Smooth muscle cell of the brain vasculature (primary cell): ENCODE measurements around the gene HPSE2.

Source experiments
- DNase-seq: peaks from one replicate; pipeline ENCODE4 v3.0.0-alpha.2; 2012; ENCODE audit warnings: low read depth, low spot score

HPSE2 gene

DNA sequence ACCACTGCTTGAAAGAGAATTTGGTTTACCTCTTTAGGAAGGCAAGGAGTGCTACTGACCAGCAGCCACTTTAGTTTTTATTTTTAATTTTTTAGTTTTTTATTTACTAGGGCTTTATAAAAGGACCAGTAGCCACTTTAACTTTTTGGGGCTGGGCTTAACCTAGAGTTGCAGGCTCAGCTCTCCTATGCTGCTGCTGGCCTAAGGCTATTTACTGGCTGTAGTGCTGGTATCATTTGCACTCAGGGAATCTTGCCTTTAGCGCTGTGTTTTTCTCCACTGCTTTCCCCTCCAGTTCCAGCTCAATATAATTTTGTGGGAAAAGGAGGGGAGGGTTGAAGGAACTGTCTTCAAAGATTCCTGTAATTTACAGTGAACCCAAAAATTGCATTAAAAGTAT lies 802.3 kb downstream of the HPSE2 start:
- DNase-seq, result no peak

DNA sequence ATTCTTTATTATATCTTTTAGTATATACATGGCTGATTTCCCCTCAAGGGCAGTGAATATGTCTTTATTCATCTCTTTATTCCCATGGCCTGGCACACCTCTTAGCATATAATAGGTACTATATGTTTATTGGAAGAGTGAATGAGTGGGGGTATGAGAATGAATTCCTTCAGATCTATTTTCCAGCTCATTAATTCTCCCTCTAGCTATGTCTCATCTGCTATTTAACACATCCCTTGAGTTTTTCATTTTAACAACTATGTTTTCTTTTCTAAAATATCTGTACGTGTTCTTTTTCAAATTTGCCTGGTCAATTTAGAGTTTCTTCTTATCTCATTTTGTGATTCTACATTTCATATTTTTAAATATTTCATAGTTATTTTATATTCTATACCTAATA lies 803.3 kb downstream of the HPSE2 start:
- DNase-seq, result no peak

DNA sequence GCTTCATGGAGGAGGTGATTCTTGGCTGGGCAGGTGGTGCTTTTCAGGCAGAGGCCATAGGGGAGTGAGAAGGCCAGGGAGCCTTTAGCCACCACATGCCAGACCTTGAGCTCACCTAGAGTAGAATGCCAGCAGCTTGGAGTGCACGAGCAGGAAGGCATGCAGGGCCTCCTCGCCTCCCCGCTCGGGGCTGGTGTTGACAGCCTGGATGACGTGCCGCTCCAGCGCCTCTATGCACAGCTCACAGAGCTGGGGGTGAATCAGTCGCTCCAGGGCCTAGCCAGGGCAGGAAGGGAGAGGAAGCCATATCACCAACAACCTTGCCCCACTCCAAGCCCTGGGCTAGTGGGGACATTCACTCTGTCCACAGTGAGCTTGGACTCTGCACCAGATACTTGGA lies 804.6 kb downstream of the HPSE2 start:
- no peak for DNase-seq

DNA sequence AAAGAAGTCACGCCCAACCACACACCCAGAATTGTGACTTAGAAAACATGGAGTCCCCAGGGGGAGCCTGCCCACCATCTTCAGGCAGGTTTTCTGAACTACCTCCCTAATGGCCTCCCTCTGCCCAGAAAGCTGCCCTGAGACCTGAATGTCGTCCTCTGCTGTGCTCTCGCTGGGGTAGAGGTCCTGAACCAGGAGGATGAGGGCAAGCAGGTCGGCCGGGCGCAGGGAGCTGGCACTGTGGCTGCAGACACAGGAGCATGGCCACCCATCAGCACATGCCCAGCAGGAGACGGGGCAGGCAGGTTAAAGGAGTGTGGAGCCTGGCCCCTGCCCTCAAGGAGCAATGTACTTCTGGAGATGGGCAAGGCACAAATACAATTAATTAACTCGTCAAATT lies 805.2 kb downstream of the HPSE2 start:
- no peak for DNase-seq

DNA sequence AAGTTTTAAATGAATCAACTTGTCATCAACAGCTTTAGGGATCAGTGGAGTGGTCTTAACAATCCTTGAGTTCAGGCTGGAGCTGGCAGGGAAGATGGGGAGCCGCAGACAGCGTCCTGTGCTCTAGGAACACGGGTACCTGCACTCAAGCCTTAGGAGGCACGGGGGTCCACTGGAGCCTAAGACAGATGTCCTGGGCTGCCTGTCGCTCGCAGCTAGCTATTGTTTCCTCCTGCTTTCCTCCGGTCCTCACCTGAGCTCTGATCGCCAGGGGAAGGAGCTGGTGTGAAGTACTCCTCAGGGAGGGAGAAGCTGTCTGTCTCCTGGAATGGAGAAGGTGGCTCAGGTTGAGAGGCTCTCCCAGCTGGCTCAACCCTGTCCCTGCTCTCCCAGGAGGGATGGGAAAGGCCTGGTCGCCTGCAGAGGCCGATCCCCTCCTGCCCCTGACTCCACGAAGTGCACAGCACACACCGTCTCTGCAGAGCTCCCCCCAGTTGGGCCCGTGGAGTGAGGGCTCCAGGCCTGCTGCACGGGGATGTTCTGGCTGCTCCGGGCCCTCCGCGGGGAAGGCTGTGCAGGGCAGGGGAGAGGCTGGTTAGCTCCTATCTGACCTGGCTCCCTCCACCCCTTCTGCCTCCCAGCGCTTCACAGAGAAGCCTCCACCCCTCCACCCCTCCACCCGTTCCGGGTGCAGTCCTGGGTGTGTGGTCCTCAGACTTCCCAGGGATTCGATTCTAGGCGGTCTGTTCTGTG lies 806.2 kb downstream of the HPSE2 start:
- DNase-seq, result no peak

DNA sequence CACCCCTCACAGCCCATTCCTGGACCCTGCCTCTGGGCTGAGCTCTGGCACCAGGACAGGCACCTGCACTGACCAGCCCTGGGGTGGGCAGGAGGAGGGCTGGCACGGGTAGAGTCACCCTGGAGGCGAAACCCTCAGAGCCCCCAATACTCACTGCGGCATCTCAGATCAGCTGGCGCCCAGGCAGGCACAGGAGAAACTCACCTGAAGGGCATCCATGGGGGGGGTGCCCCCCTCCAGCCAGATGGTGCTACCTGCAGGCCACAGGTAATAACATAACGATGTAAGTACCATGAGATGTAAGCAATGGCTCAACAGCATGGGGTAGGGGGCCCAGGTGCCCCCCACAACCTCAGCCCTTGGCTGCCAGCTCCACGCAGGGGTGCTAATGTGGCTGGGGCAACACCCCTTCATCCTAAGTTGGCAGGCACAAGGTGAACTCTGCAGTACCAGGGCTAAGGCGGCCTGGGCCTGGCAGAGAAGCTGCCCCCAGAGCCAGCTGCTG lies 808.6 kb downstream of the HPSE2 start:
- DNase-seq, result no peak

DNA sequence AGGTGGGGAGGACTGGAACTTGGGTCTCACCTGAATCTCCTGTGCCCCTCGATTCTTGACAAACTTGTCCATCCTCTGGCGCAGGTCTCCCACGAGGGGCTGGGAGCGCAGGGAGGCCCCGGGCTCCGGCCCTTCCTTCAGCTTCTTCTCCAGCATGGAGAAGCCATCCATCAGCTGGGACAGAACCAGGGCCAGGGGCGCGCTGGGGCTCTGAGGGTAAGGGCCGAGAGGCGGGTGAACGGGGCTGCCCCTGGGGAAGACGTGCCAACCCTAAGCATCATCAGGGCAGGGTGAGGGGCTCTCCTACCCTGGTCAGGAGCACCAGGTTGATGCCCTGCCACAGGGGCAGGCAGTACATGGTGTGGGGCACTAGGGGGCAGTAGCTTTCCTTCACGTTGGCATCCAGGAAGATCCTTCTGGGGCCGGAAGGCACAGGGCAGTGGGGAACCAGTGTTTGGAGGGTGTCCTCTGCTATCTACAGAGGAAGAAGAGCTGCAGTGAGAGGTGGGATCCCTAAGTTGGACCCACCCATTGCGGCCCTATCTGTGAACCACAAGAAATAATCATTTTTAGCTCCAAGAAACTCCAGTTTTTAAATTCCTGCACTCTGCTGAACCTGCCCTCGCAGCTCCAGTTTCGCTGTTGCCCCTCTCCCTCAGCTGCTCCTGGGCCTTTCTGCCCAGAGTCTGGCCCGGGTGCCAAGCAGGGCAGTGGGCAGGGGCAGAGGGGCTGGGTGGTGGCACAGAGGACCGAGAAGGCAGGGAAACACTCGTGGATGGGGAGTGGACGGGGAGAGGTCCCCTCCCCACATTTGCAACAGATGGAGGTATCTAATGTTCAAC lies 809.9 kb downstream of the HPSE2 start:
- no peak for DNase-seq

DNA sequence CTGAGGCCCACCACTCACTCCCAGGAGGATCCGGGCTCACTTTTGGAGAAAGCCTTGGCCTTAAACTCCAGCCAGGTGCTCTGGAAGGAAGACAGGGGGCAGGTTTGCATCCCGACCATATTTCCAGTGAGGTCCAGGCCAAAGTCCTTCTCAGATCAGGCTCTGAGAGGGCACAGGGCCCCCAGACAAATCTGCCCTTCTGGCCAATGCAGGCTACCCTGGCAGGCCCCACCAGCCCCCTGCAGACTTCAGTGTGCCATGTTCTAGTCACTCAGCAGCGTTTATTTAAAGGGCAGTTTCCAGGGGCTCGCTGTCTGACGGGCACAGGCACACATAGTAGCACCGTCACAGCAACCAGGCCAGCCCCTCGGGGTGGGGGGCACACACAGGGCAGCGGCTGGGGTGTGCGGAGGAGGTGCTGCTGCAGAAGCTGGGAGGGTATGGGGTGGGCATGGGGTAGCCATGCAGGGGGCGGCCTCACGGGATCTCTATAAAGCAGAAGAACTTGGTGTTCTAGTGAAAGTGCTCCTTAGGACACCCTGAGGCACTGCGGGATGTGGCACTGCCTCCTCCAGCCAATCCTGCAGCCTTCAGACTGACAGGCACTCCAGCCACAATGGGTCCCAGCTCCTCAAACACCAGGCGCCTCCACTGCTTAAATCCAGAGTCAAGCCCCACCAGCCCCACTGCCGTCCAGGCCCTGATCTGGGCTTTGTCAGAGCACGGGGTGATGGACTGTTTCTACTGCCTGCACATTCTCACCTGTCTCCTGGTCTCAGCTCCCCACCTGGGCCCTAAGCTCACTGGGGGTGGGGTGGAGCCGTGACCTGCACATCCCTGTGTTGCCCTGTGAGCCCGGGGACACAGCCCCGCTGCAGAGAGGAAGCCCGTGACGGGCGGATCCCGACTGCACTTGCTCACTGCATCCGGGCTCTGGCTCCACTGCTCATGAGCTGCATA lies 811.1 kb downstream of the HPSE2 start:
- DNase-seq, result no peak

DNA sequence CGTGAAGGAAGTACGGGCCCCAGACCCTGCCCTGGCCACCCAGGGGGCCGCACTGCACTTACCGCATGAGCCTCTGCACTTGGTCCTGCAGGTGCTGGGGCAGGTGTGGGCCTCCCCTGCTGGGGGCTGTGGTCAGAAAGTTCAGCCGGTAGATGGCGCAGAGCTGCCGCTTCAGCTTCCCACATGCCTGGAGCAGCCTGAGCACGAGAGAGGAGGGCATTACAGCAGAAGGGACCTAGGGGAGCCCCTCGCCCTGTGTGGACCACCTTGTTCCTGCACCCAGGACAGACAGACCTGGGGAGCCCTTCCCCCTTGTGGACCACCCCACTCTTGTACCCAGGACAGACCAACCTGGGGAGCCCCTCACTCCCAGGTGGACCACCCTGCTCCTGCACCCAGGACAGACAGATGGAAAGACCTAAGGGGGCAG lies 811.9 kb downstream of the HPSE2 start:
- no peak for DNase-seq

DNA sequence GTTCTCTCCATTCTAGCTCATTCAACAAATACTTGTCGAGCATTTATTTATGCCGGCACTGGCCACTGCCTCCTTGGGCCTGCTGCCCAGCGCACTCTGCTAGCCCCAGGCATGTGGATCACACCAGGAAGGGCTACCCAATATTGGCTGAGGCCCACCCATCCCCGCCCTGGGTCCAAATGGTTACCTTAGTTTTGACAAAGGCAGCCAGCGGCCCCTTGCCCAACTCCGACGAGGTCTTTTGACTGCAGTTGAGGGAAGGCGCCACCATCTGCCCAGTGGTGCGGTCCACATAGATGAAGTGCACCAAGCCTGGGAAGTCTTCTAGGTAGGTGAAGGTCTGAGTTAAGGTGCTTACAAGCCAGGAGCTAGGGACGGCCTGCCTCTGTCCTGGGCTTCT lies 813.5 kb downstream of the HPSE2 start:
- no peak for DNase-seq

DNA sequence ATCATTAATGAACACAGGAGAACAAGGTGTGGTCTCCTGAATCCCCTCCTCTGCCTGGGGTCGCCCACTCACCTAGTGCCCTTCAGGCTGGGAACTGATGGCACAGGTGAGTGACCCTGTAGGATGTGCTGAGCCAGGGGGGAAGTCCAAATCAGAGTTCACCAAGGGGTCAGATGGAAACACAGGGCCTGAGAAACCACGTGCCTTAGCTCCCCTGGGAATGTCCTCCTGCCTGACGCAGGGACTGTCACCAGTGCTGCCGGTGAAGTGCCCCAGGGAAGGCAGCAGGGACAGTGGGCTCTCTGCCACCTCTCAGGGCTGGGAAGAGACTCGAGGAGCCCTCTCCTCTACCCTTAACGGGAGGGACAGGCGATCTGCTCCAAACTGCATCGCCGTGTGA lies 814.9 kb downstream of the HPSE2 start:
- DNase-seq, result no peak

DNA sequence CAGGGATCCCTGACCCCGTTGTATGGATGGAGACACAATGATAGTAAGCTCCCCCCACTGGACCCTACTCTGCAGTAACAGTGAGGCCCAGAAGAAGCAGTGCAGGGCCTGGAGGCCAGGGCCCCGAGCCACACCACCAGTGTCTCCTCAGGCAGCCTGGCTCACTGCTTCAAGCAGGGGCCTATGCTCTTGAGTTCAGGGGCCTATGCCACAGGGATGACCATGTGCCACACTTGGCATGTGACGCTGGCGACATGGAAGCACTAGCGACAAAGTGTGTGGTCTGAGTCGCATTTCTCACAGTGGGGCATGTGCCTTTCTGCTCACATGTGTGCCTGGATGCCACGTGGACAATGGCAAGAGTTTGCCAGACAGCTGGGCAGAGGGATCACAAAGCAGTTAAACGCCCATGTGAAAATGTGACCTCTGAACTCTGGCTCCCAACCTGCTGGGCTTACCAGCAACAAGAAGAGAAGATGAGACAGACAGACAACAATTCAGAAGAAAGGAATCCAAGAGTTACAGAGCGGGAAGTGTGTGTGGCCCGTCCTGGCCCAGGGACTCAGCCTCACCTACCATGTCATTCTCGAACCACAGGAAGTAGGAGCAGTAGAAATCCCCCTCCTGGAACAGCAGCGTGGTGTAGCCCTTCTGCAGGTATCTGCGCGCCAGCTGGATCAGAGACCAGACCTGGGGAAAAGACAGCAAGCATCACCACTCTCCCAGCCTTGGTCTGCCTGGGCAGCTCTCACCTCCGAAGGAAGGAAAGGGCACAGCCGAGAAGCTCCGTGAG lies 816.0 kb downstream of the HPSE2 start:
- no peak for DNase-seq

DNA sequence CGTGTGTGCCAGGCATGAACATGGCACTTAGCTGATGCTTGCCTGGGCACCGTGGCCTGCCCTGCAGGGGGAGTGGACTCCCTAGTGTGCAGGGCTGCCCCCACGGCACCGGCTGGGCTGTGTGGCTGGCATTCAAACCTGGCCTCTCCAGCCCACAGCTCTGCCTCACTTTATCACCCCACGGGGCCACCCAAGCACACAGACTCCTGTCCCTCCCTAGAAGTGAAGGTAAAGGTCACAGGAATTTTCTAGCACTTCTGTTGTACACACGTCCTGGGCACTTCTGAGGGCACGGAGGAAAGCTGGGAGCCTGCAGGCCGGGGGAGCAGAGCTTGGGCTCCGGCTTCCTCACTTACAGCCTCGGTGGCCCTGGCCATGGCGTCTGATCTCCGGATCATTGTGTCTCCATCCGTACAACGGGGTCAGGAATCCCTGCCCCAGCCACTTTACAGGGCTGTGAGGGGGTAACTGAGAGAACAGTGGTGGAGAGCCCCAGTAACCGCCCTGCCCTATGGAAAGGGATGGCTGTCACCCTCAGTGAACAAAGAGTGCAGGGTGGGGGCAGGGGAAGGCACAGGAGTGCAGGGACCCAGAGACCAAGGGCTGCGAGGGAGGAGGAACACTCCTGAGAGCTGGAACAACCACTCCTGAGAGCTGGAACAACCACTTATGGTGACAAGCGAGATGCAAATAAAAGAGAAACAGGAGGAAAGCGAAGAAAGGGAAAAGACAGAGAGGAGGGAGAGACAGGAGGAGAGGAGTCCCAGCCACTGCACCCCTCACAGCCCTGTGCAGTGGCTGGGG lies 816.8 kb downstream of the HPSE2 start:
- no peak for DNase-seq

DNA sequence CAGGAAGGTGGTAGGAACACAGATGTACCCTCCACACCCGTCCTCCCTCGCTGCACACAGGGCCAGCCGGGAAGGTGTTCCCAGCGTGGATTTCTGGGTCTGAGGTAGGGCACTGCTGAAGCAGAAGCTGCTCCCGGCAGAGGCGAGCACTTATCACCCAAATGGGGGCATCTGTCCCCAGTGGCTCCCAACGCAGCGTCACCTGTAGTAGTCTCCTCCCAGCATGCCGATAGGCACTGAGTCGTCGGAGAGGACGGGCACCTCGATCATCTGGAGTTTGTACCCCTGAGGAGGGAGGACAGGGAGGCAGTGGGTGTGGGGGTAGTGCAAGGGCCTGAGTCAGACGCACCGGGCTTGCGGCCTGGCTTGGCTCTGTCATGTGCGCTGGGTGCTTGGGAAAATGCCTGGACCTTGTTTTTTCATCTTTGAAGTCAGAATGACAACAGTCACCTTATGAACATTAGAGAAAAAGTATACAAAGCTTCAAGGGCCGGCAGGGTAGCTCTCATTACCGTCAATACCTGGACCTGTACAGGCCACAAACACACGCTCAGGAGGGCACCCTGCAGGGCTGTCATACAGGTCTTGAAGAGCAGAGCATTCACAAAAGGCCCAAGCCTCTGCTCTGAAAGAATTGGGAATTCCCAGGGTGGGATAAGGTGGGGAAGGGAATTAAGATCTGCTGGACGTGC lies 817.5 kb downstream of the HPSE2 start:
- no peak for DNase-seq

DNA sequence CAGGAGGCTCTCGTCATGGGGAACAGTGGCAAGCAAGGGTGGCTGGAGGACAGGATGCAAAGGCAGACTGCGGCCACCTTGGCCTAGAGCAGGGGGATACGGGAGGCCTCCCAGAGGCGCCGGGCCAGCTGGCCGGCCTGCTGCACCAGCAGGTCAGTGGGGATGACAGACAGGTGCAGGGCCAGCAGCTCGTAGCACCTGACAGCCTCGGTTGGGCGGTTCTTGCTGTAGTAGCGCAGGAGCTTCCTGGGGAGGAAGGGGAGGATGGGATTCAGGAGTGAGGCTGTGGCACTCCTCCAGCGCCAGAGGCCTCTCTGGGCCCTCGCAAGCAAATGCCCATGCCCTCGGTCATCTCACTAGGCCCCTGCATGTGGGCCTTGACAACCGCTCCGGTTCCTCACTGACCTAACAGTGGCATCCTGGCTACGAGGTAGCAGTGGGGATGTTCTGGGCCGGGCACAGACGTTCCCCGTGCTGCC lies 818.1 kb downstream of the HPSE2 start:
- DNase-seq, result no peak

DNA sequence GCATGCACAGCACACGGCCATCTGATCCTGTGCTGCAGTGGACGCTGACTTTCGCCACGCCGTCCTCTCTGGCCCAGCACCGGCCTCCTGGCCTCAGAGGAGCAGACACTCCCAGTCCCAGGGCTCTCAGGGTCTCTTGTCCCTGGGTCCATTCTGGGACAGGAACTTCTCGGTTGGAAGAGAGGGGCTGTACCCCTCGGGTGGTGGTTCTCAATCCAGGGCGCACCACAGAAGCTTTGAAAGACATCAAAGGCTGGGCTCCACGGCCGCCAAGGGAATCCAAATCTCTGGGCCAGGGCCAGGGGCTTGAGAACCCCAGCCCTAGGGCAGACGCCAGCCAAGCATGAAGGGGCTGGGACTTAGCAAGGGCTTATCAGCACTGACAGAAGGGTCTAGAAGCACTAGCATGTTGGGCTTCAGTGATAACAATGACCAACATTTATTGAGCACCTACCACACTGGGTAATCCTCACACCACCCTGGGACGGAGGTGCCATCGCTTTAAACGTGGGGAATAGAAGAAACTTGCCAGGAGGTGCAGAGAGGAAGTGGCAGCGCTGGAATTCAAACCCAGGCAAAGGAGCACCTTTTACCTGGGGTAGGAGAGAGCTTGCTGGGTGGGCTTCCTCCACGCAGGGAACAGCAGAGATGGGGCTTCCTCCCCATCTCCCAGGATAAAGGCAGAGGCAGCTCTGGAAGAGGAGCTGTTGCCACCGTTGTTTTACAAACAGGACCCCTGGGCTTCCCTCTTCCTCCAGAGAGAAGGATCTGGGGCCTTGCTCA lies 818.9 kb downstream of the HPSE2 start:
- DNase-seq, result no peak

DNA sequence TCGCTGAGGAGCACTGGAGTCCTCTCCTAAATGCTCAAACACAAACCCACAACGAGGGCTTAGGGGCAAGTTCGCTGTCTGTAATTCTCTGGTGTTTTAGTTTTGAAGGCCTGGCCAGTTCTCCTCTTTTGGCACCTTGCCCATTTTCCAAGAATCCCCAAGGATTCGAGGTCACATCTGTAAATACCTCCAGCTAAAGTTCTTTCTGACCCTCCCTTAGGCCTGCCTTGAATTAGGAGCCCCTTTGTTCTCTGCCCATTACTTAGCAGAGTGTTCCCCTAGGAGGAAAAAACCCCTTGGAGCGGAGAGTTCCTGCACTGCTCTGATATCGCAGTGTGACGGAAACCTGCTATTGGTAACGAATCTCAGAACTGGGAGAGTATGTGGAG lies 819.9 kb downstream of the HPSE2 start:
- DNase-seq, result peak; percentile 10

DNA sequence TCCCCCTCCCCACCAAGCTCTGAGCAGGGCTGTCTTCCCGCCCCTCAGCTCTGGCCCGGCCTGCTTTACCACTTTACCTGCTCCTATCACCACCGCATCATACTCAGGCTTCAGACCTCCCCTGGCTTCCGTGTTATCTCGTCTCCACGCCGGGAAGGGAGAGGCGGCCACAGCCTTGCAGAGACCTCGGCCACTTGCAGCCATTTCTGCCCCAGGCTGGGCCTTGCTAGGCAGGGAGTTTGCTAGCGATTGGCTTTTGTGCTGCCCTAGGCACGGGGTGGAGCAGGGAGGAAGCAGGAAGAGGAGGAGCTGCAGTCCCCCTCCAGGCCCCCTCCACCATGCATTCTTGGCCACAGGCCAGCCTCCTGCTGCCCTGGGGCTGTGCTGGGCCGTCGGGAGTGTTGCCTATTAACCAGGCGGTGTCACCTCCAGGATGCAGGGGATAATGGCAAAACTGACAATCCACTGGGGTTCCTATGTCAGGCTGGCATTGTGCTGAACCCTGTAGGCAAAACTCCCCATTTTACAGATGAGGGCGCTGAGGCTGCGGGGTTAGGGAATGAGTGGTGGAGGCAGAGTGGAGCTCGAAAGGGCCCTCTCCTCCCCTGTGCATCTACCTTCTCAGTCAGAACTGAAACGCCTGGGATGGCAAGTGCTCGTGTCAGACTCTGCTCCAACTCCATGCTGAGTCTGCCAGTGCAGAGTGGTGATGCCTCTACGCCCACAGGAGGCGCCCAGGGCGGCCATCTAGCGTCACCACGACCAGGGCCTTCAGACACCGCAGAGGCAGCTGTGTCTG lies 820.5 kb downstream of the HPSE2 start, which contains the start of gene PYROXD2:
PYROXD2 (minus strand) TSS at position 251 of the 799 bp plus-strand sequence; CDS start at position 204, 47 bp downstream.
- DNase-seq, result peak; percentile 67
